KMS-11 (cell line): ENCODE results near the gene PRMT7.

ENCODE experiments used
- H2AFZ ChIP-seq: fragments of 200-600 bp; sonication (generic); 2 replicates; pipeline ENCODE4 v1.6.1; 2016; ENCODE audit warnings: antibody characterized with exemption, mixed run types, low read depth
- H3K27ac ChIP-seq: fragments of 200-600 bp; sonication (generic); 2 replicates; pipeline ENCODE4 v1.6.1; 2016; ENCODE audit warnings: mild to moderate bottlenecking, mixed run types
- H3K27me3 ChIP-seq: fragments of 200-600 bp; sonication (generic); 2 replicates; pipeline ENCODE4 v1.6.1; 2017; ENCODE audit warnings: mild to moderate bottlenecking, low read depth, mixed run types, moderate library complexity; ENCODE audit not compliant: insufficient read depth
- H3K36me3 ChIP-seq: fragments of 200-600 bp; sonication (generic); 2 replicates; pipeline ENCODE4 v1.6.1; 2017; ENCODE audit warnings: mild to moderate bottlenecking, mixed run types; ENCODE audit not compliant: insufficient read depth
- H3K4me1 ChIP-seq: fragments of 200-600 bp; sonication (generic); 2 replicates; pipeline ENCODE4 v1.6.1; 2016; ENCODE audit warnings: mild to moderate bottlenecking, low read depth, mixed run types; ENCODE audit not compliant: poor library complexity, severe bottlenecking
- H3K4me2 ChIP-seq: fragments of 200-600 bp; sonication (generic); 2 replicates; pipeline ENCODE4 v1.7.0; 2016; ENCODE audit warnings: mild to moderate bottlenecking, mixed run types
- H3K4me3 ChIP-seq: fragments of 200-600 bp; sonication (generic); IDR thresholded peaks from 2 replicates; pipeline ENCODE4 v1.6.1; 2017; ENCODE audit warnings: low read depth, low read length, mixed read lengths; ENCODE audit not compliant: insufficient read depth
- H3K79me2 ChIP-seq: fragments of 200-600 bp; sonication (generic); 2 replicates; pipeline ENCODE4 v1.6.1; 2016; ENCODE audit warnings: low read depth, mixed run types; ENCODE audit not compliant: insufficient read depth
- H3K9ac ChIP-seq: fragments of 200-600 bp; sonication (generic); 2 replicates; pipeline ENCODE4 v1.6.1; 2016; ENCODE audit warnings: mild to moderate bottlenecking, mixed run types
- H4K20me1 ChIP-seq: fragments of 200-600 bp; sonication (generic); 2 replicates; pipeline ENCODE4 v1.6.1; 2016; ENCODE audit warnings: mild to moderate bottlenecking, mixed run types; ENCODE audit not compliant: insufficient read depth
- CTCF ChIP-seq: fragments of 200-600 bp; sonication (generic); conservative IDR thresholded peaks from 2 replicates; pipeline ENCODE4 v1.6.1; 2017; ENCODE audit warnings: low read depth, mild to moderate bottlenecking, antibody characterized with exemption, low read length, moderate library complexity, mixed read lengths

PRMT7 gene

GRCh38 chr16:68397710-68398201 is 86.9 kb downstream of the PRMT7 start:
- Histone ChIP-seq H3K27ac (no peak overlapping the region), H3K4me2 (no peak overlapping the region), H3K79me2 (no peaks in the 10 kb centered on the region), H3K36me3 (no peaks in the 10 kb centered on the region), H2AFZ (no peak overlapping the region), H3K4me3 (no peak overlapping the region), H3K27me3 (no peaks in the 10 kb centered on the region), H3K4me1 (peaks cover 12% of the 10 kb centered on the region), H3K9ac (no peak overlapping the region), H4K20me1 (no peaks in the 10 kb centered on the region)
- no peak for TF ChIP-seq CTCF

GRCh38 chr16:68399456-68399855 is 88.6 kb downstream of the PRMT7 start:
- no peaks in the 10 kb centered on the region for H3K27me3 ChIP-seq
- no peak overlapping the region for H3K27ac ChIP-seq
- H3K4me2 ChIP-seq: no peak overlapping the region
- H3K36me3 ChIP-seq: no peaks in the 10 kb centered on the region
- H2AFZ ChIP-seq: no peak overlapping the region
- no peak overlapping the region for H3K4me3 ChIP-seq
- no peak overlapping the region for H3K9ac ChIP-seq
- no peaks in the 10 kb centered on the region for H4K20me1 ChIP-seq
- no peak for TF ChIP-seq CTCF
- H3K4me1 ChIP-seq: peaks cover 12% of the 10 kb centered on the region
- no peaks in the 10 kb centered on the region for H3K79me2 ChIP-seq

GRCh38 chr16:68400083-68400923 is 89.5 kb downstream of the PRMT7 start:
- Histone ChIP-seq H4K20me1 (no peaks in the 10 kb centered on the region), H3K4me2 (no peak overlapping the region), H3K27me3 (no peaks in the 10 kb centered on the region), H3K9ac (no peak overlapping the region), H3K36me3 (no peaks in the 10 kb centered on the region), H3K79me2 (no peaks in the 10 kb centered on the region), H3K4me3 (no peak overlapping the region), H3K27ac (no peak overlapping the region), H2AFZ (no peak overlapping the region), H3K4me1 (peaks cover 12% of the 10 kb centered on the region)
- TF ChIP-seq CTCF: no peak

- Histone ChIP-seq H3K4me2 (no peak overlapping the region), H3K27me3 (no peaks in the 10 kb centered on the region), H3K27ac (no peak overlapping the region), H3K4me3 (no peak overlapping the region), H4K20me1 (no peaks in the 10 kb centered on the region), H3K79me2 (no peaks in the 10 kb centered on the region), H2AFZ (no peak overlapping the region), H3K36me3 (no peaks in the 10 kb centered on the region), H3K4me1 (peaks cover 12% of the 10 kb centered on the region), H3K9ac (no peak overlapping the region)
- no peak for TF ChIP-seq CTCF
Observed at GRCh38 chr16:68400924-68401460, 90.2 kb downstream of the PRMT7 start.
